ENCODE data around the gene REPS2. TPM values are rescaled to one million over a fixed set of nuclear protein-coding genes. Genes with fewer than 3 reads are reported as not detected.

REPS2 gene
- total RNA-seq, 3 donors from 2014 or later (not counting 1 experiment from before 2014, with no cell fraction given) = 0.27 to 9.2 (median 0.59) TPM

Other genes with a start within 250 kb of the REPS2 start
- 1 to 10 TPM; 3.6 to 6.0 (median 5.2) TPM for gene CTPS2, start 234.0 kb upstream of the REPS2 start, total RNA-seq
- 10 to 100 TPM; 42.9 to 58.4 (median 45.4) TPM for gene SYAP1, start 227.0 kb upstream of the REPS2 start, total RNA-seq
- gene TXLNG, start 160.2 kb upstream of the REPS2 start, total RNA-seq = 10 to 100 TPM in 1 of 3 donors, 1 to 10 TPM in 2; 8.1 to 16.9 (median 9.9) TPM
- gene RBBP7, start 76.3 kb upstream of the REPS2 start, total RNA-seq = 100 to 1,000 TPM; 124 to 170 (median 139) TPM